K562 (cell line): ENCODE measurements around the gene MRPL38. TPM values are rescaled to one million over a fixed set of nuclear protein-coding genes. Genes with fewer than 3 reads are reported as not detected.

Source experiments
- ARID4B ChIP-seq: sonication (generic); formaldehyde crosslinking; IDR thresholded peaks from 2 replicates; pipeline ENCODE4 v1.8.0; 2022; ENCODE audit warnings: mild to moderate bottlenecking, missing genetic modification reagents
- EZH2 ChIP-seq: IDR thresholded peaks from 2 replicates; pipeline ENCODE4 v1.6.1; 2012; ENCODE audit warnings: low read depth, mild to moderate bottlenecking, inconsistent platforms, low read length, borderline replicate concordance
- FOXA3 ChIP-seq, 2 experiments: fragments of 450-650 bp in 1 of 2; sonication (generic) in 1 of 2; formaldehyde crosslinking; IDR thresholded peaks in 1 of 2; conservative IDR thresholded peaks in 1 of 2; 2 replicates each; pipeline versions ENCODE4 v1.4.0 to v1.8.0; 2020 to 2022; ENCODE audit warnings: mild to moderate bottlenecking in 2 of 2, missing genetic modification reagents in 1 of 2
- FOXP1 ChIP-seq: sonication (generic); formaldehyde crosslinking; IDR thresholded peaks from 2 replicates; pipeline ENCODE4 v1.8.0; 2022; ENCODE audit warnings: mild to moderate bottlenecking, missing genetic modification reagents
- GTF2B ChIP-seq: IDR thresholded peaks from 2 replicates; pipeline ENCODE4 v1.6.1; 2011; ENCODE audit not compliant: insufficient read length; ENCODE audit errors: extremely low read depth
- HNRNPUL1 ChIP-seq: fragments of 200-400 bp; formaldehyde crosslinking; IDR thresholded peaks from 2 replicates; pipeline ENCODE4 v1.6.1; 2017; ENCODE audit warnings: low read length
- NFIX ChIP-seq: fragments of 250-450 bp; sonication (Bioruptor Pico); IDR thresholded peaks from 2 replicates; pipeline ENCODE4 v1.4.0; 2020; ENCODE audit warnings: low read depth, mild to moderate bottlenecking, moderate library complexity
- NR0B1 ChIP-seq: fragments of 450-650 bp; IDR thresholded peaks from one replicate; pipeline ENCODE4 v1.6.1; 2018; ENCODE audit warnings: mild to moderate bottlenecking, moderate library complexity; ENCODE audit not compliant: partially characterized antibody
- PHB ChIP-seq: fragments of 250-450 bp; sonication (Bioruptor Pico); IDR thresholded peaks from 2 replicates; pipeline ENCODE4 v1.5.0; 2021
- POLR2H ChIP-seq: IDR thresholded peaks from 2 replicates; pipeline ENCODE4 v1.6.1; 2016; ENCODE audit warnings: missing genetic modification characterization, low read depth, mild to moderate bottlenecking, control low read depth, missing compliant biosample characterization, moderate library complexity
- PTTG1 ChIP-seq: fragments of 450-650 bp; IDR thresholded peaks from 2 replicates; pipeline ENCODE4 v1.6.1; 2016; ENCODE audit warnings: low read depth, mild to moderate bottlenecking, missing genetic modification characterization, missing compliant biosample characterization
- RBM39 ChIP-seq: fragments of 200-400 bp; formaldehyde crosslinking; optimal IDR thresholded peaks from 2 replicates; pipeline ENCODE3; 2018; ENCODE audit warnings: low read depth, low read length
- RNF2 ChIP-seq: sonication (generic); IDR thresholded peaks from 2 replicates; pipeline ENCODE4 v1.6.1; 2016
- SETDB1 ChIP-seq: IDR thresholded peaks from one replicate; pipeline ENCODE4 v1.6.1; 2012; ENCODE audit warnings: low read length, control low read depth, inconsistent platforms
- SNRNP70 ChIP-seq: fragments of 200-400 bp; formaldehyde crosslinking; optimal IDR thresholded peaks from 2 replicates; pipeline ENCODE3; 2017; ENCODE audit warnings: low read depth, low read length
- SREBF1 ChIP-seq: fragments of 150-350 bp; IDR thresholded peaks from 2 replicates; pipeline ENCODE4 v1.6.1; 2014; ENCODE audit warnings: antibody characterized with exemption, low read depth, low read length, borderline replicate concordance
- THAP12 ChIP-seq: fragments of 250-450 bp; sonication (Bioruptor Pico); IDR thresholded peaks from 2 replicates; pipeline ENCODE4 v1.9.0; 2021; ENCODE audit warnings: mild to moderate bottlenecking, inconsistent platforms
- TRIM28 ChIP-seq: fragments of 450-650 bp; IDR thresholded peaks from 2 replicates; pipeline ENCODE4 v1.6.1; 2017
- U2AF1 ChIP-seq: fragments of 200-400 bp; formaldehyde crosslinking; optimal IDR thresholded peaks from 2 replicates; pipeline ENCODE3; 2017; ENCODE audit warnings: mild to moderate bottlenecking, low read depth, low read length, moderate library complexity
- ZSCAN32 ChIP-seq: fragments of 450-650 bp; formaldehyde crosslinking; IDR thresholded peaks from 2 replicates; pipeline ENCODE4 v1.4.0; 2020; ENCODE audit warnings: mild to moderate bottlenecking, moderate library complexity
- polyA plus RNA-seq, 8 experiments: library from polyadenylated mRNA; depleted of rRNA in 4 of 8; stranded (reverse) in 5 of 8; unstranded in 3 of 8; fragments of >200 nt; fragmentation: Nextera tagmentation in 2 of 8; fragmentation: Illumina TruSeq in 1 of 8; extraction: Ambion mirVana in 2 of 8; extraction: Trizol in 1 of 8; gene quantifications; 2 replicates each; pipeline versions ENCODE4 v1.2.1 to v1.2.3, GENCODE V29; 2011 to 2014; ENCODE audit warnings: inconsistent platforms in 1 of 8, missing spikeins in 1 of 8
- total RNA-seq, 7 experiments: library from RNA; depleted of rRNA in 6 of 7; stranded (reverse); fragments of >200 nt in 6 of 7; fragmentation: Illumina TruSeq in 2 of 7; extraction: Trizol in 2 of 7; gene quantifications; 2 replicates each; pipeline versions ENCODE4 v1.2.1 to v1.2.3, GENCODE V29; 2011 to 2021; ENCODE audit warnings: low replicate concordance in 1 of 7

Gene MRPL38
- total and polyA plus RNA-seq, 9 of the 15 experiments (the other 6 are each of a cell fraction or from before 2014, with no cell fraction given), result 4.5 to 154 (median 48.5) TPM

- peak; percentile 54; the same call in 1 of the 2 replicates for TF ChIP-seq ARID4B (CRISPR knock-in tag)
- peak; percentile 50 for TF ChIP-seq U2AF1
- no peak for TF ChIP-seq FOXA3 (CRISPR knock-in tag; conservative IDR thresholded peaks at IDR 0.05 in 1 of 2, IDR thresholded peaks at IDR 0.05 in 1 of 2)
- no peak for TF ChIP-seq NFIX (CRISPR knock-in tag)
- no peak for TF ChIP-seq RBM39
- TF ChIP-seq NR0B1, result no peak
- no peak for TF ChIP-seq GTF2B
- no peak for TF ChIP-seq SETDB1
- TF ChIP-seq POLR2H (tag), result peak; percentile 61
- 0 out of 2 replicates have a peak, but pooled peaks have one; percentile 6 for TF ChIP-seq RNF2
- no peak for TF ChIP-seq EZH2
- no peak for TF ChIP-seq ZSCAN32 (CRISPR knock-in tag)
- no peak for TF ChIP-seq PTTG1 (tag)
- no peak for TF ChIP-seq FOXP1 (CRISPR knock-in tag)
- no peak for TF ChIP-seq PHB
- peak; percentile 11; the same call in 1 of the 2 replicates for TF ChIP-seq THAP12 (CRISPR knock-in tag)
- no peak for TF ChIP-seq SREBF1
- TF ChIP-seq TRIM28, result no peak
- no peak for TF ChIP-seq SNRNP70
- no peak for TF ChIP-seq HNRNPUL1
Measured at GRCh38 chr17:75896415-75897159, 8.1 kb downstream of the MRPL38 start, which contains the start of gene TRIM65 (continued).
